HG02884 (cell line): ENCODE measurements around the gene LAMA5.

Source experiments
- ATAC-seq: cut with Tn5 transposase; IDR thresholded peaks from one replicate; pipeline ENCODE4 v1.9.1; 2021; ENCODE audit warnings: mild to moderate bottlenecking, moderate library complexity; ENCODE audit not compliant: unreplicated experiment

LAMA5 gene

DNA sequence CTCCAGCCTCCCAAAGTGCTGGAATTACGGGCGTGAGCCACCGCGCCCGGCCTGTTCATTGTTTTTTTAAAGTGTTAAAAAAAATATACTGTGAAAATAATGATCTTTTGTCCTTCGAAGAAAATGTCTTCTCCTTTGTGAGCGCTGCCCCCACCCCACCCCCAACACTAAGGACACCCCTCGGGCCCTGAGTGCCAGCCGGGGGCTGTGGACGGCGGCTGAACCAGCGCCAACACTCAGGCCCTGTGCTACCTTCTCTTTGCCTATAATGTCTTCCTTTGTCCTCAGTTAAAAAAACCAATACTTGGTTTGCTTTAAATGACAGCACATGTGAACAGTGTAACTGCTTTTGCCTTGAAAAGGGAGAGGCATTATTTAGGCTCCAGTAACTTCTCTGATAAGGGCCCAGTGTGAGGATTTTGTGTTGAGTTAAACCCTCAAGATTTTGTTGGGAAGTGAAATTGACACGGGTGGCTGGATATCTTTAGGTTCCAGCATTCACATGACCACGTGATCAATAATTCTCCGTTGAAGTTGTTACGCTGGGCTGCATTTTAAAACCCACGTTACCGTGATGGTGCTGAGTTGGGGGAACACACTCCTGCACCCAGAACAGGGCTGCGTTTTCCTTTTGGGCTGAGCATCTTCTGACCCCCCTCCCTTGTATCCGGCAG is 73.9 kb downstream of the LAMA5 start:
- no peak for ATAC-seq

DNA sequence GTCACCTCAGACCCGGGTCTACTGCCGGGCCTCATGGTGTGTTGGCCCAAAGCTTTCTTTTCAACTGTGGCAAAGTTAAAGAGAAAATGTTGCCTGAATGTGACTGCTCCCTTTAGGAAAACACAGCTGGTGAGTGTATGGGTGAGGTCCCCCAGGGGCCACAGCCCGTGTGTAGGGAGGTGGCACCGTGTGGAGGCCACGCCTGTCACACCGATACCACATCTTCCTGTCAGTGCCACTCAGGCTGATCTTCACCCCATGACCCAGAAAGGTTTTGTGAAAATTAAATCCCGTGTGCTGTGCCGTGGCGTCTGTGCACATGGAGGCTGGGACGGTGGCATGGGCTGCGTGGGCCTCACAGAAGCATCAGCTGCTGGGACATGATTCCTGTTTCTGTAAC is 75.0 kb downstream of the LAMA5 start:
- no peak for ATAC-seq

DNA sequence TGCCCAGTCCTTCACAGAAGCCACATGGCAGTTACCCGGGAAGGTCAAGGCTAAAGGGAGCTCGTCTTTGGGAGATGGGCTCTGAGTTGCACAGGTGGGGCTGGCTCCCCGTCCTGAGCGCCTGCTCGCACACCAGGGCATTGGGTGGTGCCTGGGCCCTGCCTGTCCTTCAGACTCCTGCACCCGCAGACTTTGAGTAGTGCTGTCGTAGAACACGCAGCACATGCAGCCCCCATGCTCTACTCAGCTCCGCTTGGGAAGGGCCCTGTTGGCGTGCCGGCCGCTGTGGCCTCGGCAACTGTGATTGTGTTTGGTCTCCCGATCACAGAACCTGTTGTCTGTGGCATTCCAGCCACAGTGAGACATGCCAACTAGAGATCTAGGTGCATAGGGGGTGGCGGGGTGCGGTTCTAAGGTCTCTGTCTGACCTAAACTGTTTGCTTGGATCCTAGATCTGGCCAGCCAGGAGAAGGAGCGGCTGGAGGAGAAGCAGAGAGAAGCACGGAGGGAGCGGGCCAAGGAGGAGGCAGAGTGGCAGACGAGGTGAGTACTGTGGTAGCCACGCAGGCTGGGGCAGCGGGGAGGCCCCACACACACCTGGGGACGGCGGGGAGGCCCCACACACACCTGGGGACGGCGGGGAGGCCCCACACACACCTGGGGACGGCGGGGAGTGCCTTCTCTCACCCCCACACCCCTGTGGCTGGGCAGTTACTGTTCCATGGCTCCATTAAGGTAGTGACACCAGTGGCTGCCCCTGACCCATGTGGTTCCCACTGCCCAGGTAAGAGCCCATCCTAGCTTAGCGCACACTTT is 75.7 kb downstream of the LAMA5 start:
- ATAC-seq = no peak

DNA sequence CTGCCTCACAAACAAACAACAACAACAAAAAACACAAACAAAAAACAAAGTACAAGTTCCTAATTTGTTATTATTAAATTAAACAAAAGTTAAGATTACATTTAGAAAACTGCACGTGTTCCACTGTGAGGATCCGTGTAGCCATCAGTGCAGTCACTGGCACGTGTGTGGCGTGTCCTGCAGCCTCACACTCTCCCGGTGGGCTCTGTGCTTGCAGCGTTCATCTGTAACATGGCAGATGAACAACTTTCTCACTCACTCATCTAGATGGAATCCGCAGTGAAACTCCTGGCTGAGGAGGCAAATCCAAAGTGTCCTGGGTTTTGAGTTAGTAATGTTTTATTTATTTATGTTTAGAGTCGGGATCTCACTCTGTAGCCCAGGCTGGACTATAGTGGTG is 77.2 kb downstream of the LAMA5 start:
- ATAC-seq = no peak

DNA sequence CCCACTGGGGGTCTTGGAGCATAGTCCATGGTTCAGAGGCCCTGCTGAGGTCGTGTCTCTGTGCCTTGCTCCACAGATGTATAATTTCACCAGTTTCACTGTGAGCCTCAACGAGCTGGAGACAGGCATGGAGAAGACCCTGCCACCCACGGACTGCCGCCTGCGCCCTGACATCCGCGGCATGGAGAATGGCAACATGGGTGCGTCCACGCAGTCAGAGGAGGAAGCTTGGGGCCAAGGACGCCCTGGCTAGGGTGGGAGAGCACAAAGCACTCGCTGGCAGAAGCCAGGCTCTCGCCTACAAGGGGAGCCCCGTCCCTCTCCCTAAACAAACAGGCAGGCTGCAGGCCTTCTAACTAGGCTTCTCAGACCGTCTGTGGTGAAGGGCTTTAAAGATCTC is 78.0 kb downstream of the LAMA5 start:
- ATAC-seq = no peak

DNA sequence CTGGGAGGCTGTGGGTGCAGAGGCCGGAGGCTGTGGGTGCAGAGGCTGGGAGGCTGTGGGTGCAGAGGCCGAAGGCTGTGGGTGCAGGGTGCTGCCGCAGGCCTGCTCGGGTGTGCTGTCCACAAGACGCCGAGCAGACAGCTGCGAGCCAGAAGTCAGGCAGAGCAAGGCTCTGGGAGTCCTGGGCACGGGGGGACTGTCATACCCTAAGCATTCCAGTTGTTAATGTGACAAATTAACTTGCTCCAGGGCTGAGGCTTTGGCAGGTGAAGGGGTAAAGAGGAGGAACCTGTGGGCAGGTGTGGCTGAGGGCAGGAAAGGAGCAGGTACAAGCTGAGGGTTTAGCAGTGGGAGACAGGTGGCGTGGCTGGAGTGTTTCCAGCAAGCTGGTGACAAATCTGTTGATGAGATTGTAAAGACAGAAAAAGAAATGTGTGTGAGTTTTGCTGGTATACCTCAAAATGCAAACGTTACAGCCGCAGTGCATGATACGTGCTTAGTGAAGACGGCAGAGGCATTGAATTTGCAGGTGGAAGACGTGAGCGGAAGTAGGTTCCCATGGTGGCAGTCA is 78.5 kb downstream of the LAMA5 start:
- no peak for ATAC-seq

DNA sequence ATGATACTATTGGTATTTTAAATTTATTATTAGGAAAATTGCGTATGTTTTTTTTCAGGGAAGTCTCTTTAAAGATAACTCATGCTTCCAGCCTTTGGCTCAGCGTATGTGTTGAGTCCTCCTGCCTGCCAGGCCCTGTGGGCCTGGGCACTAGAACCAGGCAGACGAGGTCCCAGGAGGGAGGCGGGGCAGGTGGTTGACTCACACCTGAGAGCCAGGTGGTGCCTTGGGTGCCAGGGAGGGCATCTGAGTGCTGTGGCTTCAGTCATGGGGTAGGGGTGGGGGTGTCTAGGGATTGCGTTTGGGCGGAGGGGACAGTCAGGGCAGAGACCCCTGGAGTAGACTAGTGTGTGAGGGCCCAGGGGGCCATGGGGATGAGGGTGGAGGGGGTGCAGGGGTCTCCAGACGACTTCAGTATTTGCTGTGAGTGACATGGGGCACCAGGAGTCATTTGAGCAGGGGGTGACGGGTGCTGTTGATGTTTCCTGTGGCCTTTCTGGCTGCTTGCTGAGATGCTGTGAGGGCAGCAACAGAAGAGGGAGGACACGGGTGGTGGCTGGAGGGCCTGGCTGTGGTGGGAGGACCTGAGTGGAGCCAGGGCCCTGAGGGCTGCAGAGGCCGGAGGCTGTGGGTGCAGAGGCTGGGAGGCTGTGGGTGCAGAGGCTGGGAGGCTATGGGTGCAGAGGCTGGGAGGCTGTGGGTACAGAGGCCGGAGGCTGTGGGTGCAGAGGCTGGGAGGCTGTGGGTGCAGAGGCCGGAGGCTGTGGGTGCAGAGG is 79.2 kb downstream of the LAMA5 start:
- no peak for ATAC-seq

DNA sequence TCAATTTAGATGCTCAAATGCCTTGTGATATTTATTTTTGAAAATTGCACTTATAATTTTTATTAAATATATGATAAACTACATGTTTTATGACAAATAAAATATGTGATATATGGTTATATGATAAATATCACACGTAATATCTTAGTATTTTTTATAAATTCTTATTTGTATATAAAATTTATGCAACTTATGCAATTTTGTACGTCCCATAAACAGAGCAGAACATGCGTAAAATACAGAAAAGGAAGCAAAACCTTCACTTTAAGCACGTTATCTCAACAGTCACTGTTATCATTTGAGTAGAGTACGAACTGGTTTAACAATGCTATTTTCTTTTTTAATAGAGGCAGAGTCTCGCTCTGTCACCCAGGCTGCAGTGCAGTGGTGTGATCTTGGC is 80.0 kb downstream of the LAMA5 start:
- ATAC-seq = no peak

DNA sequence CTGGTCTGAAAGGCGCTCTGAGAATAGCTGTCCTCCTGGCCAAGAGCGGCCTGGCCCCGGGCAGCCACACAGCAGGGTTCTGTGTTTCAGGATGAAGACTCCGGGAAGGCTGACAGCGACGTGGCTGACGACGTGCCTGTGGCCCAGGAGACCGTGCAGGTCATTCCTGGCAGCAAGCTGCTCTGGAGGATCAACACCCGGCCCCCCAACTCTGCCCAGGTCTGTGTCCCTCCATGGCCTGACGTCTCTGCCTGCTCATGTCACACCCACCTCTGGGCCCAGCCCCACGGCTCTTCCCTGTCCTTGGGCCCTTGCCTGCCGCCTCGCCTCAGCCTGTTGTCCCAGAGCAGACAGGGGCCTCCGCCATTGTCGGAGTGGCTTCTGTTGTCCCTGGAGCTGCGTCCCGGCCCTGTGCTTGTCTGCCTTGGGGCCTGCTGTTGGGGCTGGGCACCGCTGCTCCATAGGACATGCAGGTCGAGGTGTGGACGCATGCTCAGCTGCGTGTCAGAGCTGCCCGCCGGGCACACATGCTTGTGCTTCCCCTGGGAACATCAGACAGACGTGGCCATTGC is 80.5 kb downstream of the LAMA5 start:
- ATAC-seq = no peak

DNA sequence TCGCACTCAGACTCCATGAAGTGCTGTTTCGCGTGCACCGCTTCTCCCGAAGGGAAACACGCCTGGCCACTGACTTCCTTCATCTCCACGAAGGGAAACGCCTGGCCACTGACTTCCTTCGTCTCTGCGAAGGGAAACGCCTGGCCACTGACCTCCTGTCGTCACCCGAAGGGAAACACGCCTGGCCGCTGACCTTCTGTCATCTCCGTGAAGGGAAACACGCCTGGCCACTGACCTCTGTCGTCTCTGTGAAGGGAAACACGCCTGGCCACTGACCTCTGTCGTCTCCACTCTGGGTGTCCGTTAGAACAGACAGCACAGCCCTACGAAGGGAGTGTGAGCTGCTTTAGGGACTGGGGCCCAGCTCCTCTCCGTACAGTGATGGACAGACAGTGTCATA is 81.4 kb downstream of the LAMA5 start:
- no peak for ATAC-seq

DNA sequence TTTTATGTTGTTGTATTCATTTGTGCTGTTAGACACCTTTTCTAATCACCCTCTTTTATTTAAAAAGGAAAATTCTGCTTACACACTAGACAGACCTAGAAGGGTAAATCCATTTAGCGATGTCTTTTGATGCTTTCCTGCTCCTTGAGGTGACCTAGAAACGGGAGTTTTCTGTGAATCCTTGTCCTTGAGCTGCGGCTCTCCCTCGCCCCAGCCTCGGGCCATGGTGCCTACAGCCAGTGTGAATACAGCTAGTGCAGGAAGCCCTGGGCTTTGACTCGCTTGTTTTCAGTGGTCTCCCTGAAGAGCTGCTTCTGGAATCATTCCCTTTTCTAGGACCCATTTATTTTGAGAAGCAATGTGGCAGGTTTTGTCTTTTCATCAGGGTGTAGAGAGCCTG is 82.0 kb downstream of the LAMA5 start:
- no peak for ATAC-seq

DNA sequence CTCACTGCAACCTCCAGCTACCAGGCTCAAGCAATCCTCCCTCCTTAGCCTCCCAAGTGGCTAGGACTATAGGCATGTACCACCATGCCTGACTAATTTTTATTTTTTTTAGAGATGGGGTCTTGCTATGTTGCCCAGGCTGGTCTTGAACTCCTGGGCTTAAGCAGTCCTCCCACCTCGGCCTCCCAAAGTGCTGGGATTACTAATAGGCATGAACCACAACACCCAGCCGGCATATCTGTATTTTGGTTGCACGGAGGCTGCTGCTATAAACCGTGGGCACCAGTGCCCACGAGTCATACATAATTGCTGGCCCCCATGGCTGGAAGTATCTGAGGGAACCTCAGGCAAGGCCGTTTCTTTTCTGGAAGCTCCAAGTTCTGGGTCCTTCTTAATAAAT is 82.7 kb downstream of the LAMA5 start:
- no peak for ATAC-seq

DNA sequence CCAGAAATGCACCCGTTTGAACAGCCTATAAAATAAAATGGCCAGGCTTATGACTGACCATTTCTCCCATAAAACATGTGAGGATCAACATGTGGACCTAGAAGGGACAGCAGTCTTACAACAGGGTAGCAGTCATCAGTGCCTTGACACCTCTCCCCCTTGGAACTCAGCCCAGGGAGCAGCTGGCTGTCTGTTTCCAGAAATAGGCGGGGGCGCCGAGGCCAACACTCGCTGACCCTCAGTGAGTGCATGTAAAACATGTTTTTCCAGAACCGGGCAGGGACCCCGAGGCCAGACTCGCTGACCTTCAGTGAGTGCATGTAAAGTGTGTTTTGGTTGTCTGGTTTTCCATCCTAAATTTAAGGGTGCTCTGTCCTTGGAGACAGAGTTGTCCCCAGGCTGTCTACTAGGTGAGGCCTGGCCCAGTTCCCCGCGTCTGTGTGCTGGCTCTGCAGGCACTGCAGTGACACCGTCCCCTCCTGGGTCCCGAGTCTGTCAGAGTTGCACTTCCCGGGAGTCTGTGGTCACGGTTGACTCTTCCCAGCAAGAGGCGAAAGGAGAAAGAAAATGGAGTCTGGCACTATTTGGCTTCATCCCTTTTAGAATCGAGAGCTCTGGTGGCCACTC is 84.1 kb downstream of the LAMA5 start:
- no peak for ATAC-seq

DNA sequence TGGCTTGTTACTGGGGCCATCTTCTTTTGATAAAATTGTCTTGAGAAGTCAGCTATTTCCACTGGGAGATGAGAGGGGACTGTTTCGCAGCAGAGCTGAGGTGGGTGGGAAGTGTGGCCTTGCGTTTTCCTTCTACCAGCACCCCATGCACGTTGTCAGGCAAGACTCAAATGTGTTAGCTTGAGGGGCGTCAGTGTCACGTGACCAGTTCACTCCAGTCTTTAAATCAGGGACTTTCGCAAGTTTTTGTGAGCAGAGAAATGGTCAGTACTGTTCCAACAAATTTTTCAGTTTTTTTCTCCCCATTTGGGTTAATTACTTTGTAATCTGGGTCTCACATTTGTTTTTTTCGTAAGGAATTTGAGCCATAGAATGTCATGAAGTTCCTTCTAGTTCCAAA is 85.0 kb downstream of the LAMA5 start:
- ATAC-seq = no peak

DNA sequence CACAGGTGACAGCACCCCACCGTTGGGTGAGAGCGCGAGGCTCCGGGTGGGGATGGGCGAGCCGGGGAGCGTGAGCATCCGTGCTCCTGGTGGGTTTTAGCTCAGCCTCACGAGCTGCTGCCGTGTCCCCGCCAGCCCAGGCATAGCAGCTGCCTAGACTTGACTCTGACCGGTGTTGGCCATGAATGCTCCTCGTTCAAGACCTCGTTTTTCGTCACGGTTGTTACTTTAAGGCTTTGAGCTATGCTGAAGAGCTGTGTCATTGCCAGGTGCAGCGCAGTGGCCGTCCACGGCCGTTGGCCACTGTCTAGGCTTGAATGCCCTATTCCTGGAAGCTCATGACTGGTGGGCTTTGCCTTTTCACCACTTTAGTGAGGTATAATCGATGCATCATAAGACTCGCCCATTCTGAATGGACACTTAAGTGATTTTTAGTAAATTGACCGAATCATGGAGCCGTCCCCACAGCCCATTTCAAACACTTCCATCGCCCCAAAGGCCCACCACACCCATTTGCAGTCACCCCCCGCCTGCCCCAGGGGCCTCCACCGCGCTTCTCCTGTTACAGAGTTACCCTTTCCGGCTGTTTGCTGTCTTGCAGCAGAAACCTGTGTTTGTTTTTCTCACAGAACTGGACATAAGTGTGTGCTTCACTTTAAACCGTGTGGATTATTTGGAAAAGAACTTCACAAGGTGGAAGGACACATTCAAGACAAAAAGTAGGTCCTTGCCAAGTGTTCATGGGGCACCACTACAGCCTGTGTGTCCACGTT is 85.8 kb downstream of the LAMA5 start:
- no peak for ATAC-seq

DNA sequence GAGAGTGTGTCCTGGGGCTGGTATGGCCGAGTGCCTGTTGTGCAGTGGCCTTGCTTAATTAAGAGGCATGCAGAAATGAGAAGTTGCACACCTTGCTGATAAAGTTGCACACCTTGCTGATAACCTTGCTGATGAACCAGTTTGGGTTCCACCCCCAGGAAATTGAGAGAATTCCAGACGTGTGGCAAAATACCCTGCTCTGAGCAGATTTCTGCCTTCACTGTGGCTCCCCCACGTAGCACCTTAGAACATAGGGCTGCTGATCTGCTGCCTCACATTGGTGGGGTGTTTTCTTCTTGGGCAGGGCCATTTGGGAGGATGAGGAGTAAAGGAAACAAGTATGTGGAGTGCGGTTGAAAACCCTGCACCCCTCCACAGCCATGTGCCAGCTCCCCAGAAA is 86.8 kb downstream of the LAMA5 start:
- ATAC-seq = no peak

DNA sequence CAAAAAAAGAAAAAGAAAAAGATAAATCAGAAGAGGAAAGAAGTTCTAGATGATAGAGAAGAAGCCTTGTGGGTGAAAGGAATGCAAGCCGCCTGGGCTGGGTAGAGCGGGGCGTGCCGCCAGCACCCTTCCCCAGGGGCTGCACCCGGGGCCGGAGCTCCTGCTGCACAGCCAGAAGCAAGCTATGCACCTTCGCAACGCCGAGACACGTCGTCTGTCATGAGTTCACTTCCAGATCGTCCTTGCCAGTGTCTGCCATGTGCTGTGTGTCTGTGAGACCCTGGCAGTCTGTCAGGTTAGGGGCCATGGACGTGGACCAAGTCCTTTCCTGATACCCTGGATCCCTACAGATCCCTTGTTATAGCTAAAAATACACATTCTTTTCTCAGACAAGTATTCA is 89.9 kb downstream of the LAMA5 start:
- ATAC-seq = no peak

DNA sequence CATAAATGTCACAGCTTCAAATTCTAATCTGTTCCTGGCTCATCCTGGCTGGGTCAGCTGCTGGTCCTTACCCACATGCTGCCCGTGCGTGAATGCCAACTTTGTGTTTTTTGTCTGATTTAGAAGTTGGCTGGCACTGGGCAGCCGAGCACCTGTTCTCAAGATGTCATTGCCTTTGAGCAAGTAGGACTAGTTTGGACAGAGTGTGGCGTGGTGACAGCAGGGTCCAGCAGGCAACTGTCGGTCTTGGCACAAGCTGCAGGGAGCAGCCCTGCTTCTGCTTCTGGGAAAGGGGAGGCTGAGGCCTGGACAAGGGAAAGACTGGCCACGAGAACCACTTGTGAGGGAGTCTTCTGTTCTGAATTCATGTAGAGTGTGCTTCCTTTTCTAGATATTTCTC is 90.7 kb downstream of the LAMA5 start:
- no peak for ATAC-seq

DNA sequence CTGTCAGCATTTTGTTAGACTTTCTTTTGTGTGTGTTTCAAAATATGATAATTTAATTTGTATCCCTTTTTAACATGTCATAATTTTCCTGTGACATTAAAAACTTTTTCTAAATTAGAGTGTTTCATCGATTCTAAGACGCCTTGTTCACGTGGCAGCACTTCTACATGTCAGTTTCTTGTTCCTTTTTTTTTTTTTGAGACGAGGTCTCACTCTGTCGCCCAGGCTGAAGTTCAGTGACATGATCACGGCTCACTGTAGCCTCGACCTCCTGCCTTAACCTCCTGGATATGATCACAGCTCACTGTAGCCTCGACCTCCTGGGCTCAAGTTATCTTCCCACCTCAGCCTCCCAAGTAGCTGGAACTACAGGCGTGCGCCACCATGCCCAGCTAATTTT is 91.9 kb downstream of the LAMA5 start:
- ATAC-seq = no peak

DNA sequence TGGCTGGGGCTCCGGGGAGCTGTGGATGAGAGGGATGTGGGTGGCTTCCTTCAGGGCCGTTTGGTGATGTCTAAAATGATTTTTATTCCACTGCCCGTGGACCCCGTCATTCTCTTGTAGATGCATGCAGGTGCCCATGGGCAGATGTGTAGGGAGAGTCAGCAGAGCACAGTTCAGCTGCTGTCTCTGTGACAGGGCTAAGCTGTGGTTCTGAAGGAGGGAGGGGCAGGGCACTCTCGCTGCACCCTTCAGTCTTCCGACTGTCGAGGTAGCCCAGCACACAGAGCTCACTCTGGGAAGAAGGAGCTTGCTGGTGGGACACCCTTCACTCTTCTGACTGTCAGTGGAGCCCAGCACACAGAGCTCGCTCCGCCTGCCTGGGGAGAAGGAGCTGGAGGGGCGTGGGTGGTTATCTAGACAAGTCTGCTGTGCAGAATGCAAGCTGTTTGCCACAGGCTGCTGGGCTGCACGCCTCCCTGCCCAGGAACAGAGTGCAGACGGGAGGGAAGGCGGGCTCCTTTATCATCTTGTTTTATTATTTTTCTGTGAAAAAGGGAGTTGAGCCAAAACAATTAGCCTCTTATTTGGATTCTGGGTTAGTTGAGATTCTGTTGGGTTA is 92.7 kb downstream of the LAMA5 start:
- ATAC-seq = no peak
